Kidney (tissue), 14 donors: ENCODE measurements around the gene PEAK1. TPM values are rescaled to one million over a fixed set of nuclear protein-coding genes. Genes with fewer than 3 reads are reported as not detected.

Experiments used
- DNase-seq, 5 donors: peaks; one replicate each; pipeline ENCODE4 v3.0.0-alpha.2; 2013 to 2020
- FAIRE-seq: peaks from 2 replicates; lab custom pipeline; 2012; peaks lifted over from hg19 to GRCh38; lab: Jason Lieb, UNC
- H3K27ac ChIP-seq, 2 donors: one replicate each; pipeline ENCODE4 v1.7.0; 2013; ENCODE audit warnings: low read depth in 2 of 2, low read length in 2 of 2, inconsistent platforms in 1 of 2
- H3K27me3 ChIP-seq: one replicate; pipeline ENCODE4 v1.7.1; 2013; ENCODE audit warnings: low read length, inconsistent platforms; ENCODE audit not compliant: control insufficient read depth, insufficient read depth
- H3K36me3 ChIP-seq, 3 donors: one replicate each; pipeline versions ENCODE4 v1.7.0 to v1.7.1; 2013; ENCODE audit warnings: low read length in 3 of 3, control low read depth in 1 of 3, inconsistent platforms in 1 of 3; ENCODE audit not compliant: insufficient read depth in 3 of 3, control insufficient read depth in 2 of 3
- H3K4me1 ChIP-seq, 3 donors: one replicate each; pipeline versions ENCODE4 v1.7.0 to v1.7.1; 2013; ENCODE audit warnings: low read length in 3 of 3, inconsistent platforms in 1 of 3, low read depth in 1 of 3; ENCODE audit not compliant: control insufficient read depth in 2 of 3, insufficient read depth in 2 of 3
- H3K4me3 ChIP-seq, 3 donors: one replicate each; pipeline versions ENCODE4 v1.7.0 to v1.8.1; 2013; ENCODE audit warnings: low read length in 3 of 3, control low read depth in 1 of 3, inconsistent platforms in 1 of 3
- H3K9ac ChIP-seq, 3 donors: one replicate each; pipeline versions ENCODE4 v1.7.0 to v1.7.1; 2013; ENCODE audit warnings: low read length in 3 of 3, control low read depth in 1 of 3, inconsistent platforms in 1 of 3
- H3K9me3 ChIP-seq, 3 donors: one replicate each; pipeline versions ENCODE4 v1.7.0 to v1.7.1; 2013; ENCODE audit warnings: low read length in 3 of 3, control low read depth in 1 of 3, inconsistent platforms in 1 of 3; ENCODE audit not compliant: control insufficient read depth in 2 of 3, insufficient read depth in 1 of 3
- intact Hi-C: fragments of 100-400 bp; cut with DNase I; formaldehyde crosslinking; loops from one replicate; pipeline ENCODE4 v1.11.1; 2022
- polyA plus RNA-seq: library from polyadenylated mRNA; stranded (reverse); fragments of 350-450 nt; fragmentation: Illumina TruSeq; extraction: RNeasy Lipid Tissue Mini Kit (QIAGEN cat#74804); gene quantifications from one replicate; pipeline ENCODE4 v1.2.3, GENCODE V29; 2014; ENCODE audit warnings: low read depth, low replicate concordance; ENCODE audit not compliant: insufficient read depth
- total RNA-seq: library from RNA; stranded (reverse); fragmentation: NEBNext Ultra II Directional; extraction: Animal tissue kit (Norgen Biotek cat#: 25700); gene quantifications from one replicate; pipeline ENCODE4 v1.2.1, GENCODE V29; 2021
- TF ChIP-seq, protein P1 (sequence below): IDR thresholded peaks from 3 replicates; pipeline ENCODE4 v1.5.1; 2012; ENCODE audit warnings: mild to moderate bottlenecking, moderate library complexity, borderline replicate concordance; ENCODE audit not compliant: insufficient read depth; ENCODE audit errors: extremely low read depth
- donor health status: control.
- donor health status: control.
- donor health status: control.
- donor health status: control.
- donor health status: control.
- donor health status: DM: yes; HTN: yes; CAD: no.
- donor health status: Normal renal cell carcinoma (clear cell type).

The PEAK1 gene
- total and polyA plus RNA-seq, 2 donors from 2014 or later = 2.9 to 50.3 TPM

DNA sequence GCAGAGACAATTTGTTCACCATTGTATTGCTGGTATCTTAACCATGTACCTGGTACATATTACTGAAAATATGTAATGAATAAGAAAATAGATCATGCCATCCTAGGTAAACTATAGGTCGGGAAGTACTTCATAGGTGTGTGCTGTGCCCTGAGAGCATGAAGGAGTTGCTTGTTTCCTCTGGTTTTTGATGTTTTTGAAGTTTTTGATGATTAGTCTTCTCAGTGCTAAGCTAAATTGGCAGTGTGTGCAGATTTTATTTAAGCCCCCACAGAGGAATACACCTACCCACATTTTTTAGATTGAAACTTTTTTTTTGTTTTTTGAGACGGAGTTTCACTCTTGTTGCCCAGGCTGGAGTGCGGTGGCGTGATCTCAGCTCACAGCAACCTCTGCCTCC, 17.4 kb upstream of the PEAK1 start:
- no peaks in the 10 kb centered on the region for H3K9me3 ChIP-seq
- no peak overlapping the region for H3K27ac ChIP-seq
- TF ChIP-seq, protein P1, sequence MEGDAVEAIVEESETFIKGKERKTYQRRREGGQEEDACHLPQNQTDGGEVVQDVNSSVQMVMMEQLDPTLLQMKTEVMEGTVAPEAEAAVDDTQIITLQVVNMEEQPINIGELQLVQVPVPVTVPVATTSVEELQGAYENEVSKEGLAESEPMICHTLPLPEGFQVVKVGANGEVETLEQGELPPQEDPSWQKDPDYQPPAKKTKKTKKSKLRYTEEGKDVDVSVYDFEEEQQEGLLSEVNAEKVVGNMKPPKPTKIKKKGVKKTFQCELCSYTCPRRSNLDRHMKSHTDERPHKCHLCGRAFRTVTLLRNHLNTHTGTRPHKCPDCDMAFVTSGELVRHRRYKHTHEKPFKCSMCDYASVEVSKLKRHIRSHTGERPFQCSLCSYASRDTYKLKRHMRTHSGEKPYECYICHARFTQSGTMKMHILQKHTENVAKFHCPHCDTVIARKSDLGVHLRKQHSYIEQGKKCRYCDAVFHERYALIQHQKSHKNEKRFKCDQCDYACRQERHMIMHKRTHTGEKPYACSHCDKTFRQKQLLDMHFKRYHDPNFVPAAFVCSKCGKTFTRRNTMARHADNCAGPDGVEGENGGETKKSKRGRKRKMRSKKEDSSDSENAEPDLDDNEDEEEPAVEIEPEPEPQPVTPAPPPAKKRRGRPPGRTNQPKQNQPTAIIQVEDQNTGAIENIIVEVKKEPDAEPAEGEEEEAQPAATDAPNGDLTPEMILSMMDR = no peak
- intact Hi-C loops = no loop called here
- no peaks in the 10 kb centered on the region for H3K27me3 ChIP-seq
- peaks cover 0 to 2% (median 0%) of the 10 kb centered on the region in 3 donors for H3K4me1 ChIP-seq
- FAIRE-seq (no peak), DNase-seq (no peak)
- H3K36me3 ChIP-seq = no peaks in the 10 kb centered on the region
- H3K9ac ChIP-seq = no peak overlapping the region
- H3K4me3 ChIP-seq = no peak overlapping the region

DNA sequence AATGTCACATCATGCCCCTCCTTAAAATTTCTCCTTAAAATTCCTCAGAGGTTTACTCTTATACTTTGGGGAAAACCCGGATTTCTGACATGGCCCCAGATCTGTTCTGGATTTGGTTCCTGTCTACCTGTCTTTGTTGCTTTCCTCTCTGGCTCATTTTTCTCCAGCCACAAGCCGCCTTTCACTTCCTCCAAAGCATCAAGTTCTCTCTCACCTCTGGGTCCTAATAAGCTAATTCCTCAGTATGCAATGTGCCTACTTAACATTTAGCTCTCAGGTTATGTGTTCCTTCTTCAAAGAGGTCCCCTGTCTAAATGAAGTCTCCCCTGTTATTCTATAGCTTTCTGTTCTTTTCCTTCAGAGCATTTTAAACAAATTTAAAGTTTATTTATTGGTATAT, 16.9 kb upstream of the PEAK1 start:
- Histone ChIP-seq H3K4me1 (peaks cover 0 to 2% (median 0%) of the 10 kb centered on the region in 3 donors), H3K27ac (no peak overlapping the region), H3K9me3 (no peaks in the 10 kb centered on the region), H3K4me3 (no peak overlapping the region), H3K36me3 (no peaks in the 10 kb centered on the region), H3K27me3 (no peaks in the 10 kb centered on the region), H3K9ac (no peak overlapping the region)
- FAIRE-seq (no peak), DNase-seq (no peak)
- intact Hi-C loops = no loop called here
- TF ChIP-seq, protein P1 = no peak

DNA sequence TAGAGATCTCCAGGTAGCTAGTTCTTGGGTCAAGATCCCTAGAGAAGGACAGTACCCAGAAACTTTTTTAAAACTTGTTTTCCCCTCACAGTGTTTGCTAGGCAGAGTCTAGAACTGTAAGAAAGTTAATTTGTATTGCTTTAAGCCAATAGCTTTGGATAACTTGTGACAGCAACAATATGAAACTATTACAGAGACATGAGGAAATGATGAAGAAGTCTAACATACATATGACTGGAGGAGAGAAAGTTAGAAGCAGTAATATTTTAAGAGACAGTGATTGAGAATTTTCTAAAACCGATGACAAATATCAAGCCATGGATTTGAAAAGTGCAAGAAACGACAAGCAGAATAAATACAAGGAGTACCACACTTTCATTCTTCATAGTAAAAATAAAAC, 10.7 kb upstream of the PEAK1 start:
- Histone ChIP-seq H3K36me3 (no peaks in the 10 kb centered on the region), H3K9ac (no peak overlapping the region), H3K4me1 (peaks cover 0 to 3% (median 0%) of the 10 kb centered on the region in 3 donors), H3K9me3 (no peaks in the 10 kb centered on the region), H3K27ac (no peak overlapping the region), H3K27me3 (no peaks in the 10 kb centered on the region), H3K4me3 (no peak overlapping the region)
- TF ChIP-seq, protein P1 = no peak
- FAIRE-seq = no peak
- no peak for DNase-seq
- intact Hi-C loops = no loop called here

DNA sequence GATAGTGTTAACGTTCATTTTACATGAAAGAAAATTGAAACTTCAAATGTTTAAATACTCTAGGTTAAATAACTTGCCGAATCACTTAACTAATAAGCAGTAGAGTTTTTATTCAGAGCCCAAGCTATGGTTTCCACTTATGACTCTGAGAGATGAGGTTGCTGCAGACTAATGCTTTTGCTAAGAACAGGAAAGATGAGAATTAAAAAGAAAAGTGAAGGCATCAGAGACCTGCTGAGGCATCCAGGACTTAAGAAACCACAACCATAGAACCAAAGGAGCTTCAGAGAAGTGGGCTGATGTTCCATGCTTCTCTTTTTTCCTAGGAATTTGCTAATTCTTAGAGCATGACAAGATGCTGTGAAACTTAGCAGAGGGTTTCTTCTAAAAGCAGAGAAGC, 10.3 kb upstream of the PEAK1 start:
- Histone ChIP-seq H3K4me1 (peaks cover 0 to 3% (median 0%) of the 10 kb centered on the region in 3 donors), H3K36me3 (no peaks in the 10 kb centered on the region), H3K9ac (no peak overlapping the region), H3K9me3 (no peaks in the 10 kb centered on the region), H3K27me3 (no peaks in the 10 kb centered on the region), H3K4me3 (no peak overlapping the region), H3K27ac (no peak overlapping the region)
- no peak for FAIRE-seq
- intact Hi-C loops = no loop called here
- no peak for DNase-seq
- TF ChIP-seq, protein P1 = no peak
